Islet of Langerhans (tissue), 1 donor: Measurements from ENCODE around the gene MYPN.
"Not testable (repeated sequence)": the region's sequence is repeated elsewhere in the genome, so short reads cannot be mapped to it uniquely, and the experiment has no call there.

Experiments used
- FAIRE-seq: peaks from one replicate; lab custom pipeline; 2011; peaks lifted over from hg19 to GRCh38; lab: Jason Lieb, UNC

Gene MYPN

GRCh38 chr10:68176797-68177196 is 67.5 kb downstream of the MYPN start:
- no peak for FAIRE-seq

- FAIRE-seq, result no peak
Observed at GRCh38 chr10:68178592-68178991, 69.3 kb downstream of the MYPN start.

- no peak for FAIRE-seq
Observed at GRCh38 chr10:68179016-68179415, 69.7 kb downstream of the MYPN start.

- no peak for FAIRE-seq
Observed at GRCh38 chr10:68180490-68180889, 71.2 kb downstream of the MYPN start.

- no peak for FAIRE-seq
Observed at GRCh38 chr10:68184546-68184945, 75.3 kb downstream of the MYPN start.

- FAIRE-seq, result no peak
Observed at GRCh38 chr10:68185085-68185484, 75.8 kb downstream of the MYPN start.

- no peak for FAIRE-seq
Observed at GRCh38 chr10:68188835-68189234, 79.5 kb downstream of the MYPN start.

- no peak for FAIRE-seq
Observed at GRCh38 chr10:68192113-68192512, 82.8 kb downstream of the MYPN start.

- FAIRE-seq, result no peak
Observed at GRCh38 chr10:68194290-68194689, 85.0 kb downstream of the MYPN start.

GRCh38 chr10:68195776-68196175 is 86.5 kb downstream of the MYPN start:
- FAIRE-seq, result not testable (repeated sequence)

GRCh38 chr10:68196701-68197100 is 87.4 kb downstream of the MYPN start:
- FAIRE-seq, result no peak

GRCh38 chr10:68202960-68203353 is 93.7 kb downstream of the MYPN start:
- FAIRE-seq, result no peak

GRCh38 chr10:68208424-68209042 is 99.2 kb downstream of the MYPN start:
- FAIRE-seq, result no peak

- FAIRE-seq, result no peak
Observed at GRCh38 chr10:68211669-68212068, 102.4 kb downstream of the MYPN start.

- FAIRE-seq, result peak; percentile 95
Observed at GRCh38 chr10:68212721-68213352, 103.5 kb downstream of the MYPN start.

GRCh38 chr10:68218786-68219185 is 109.5 kb downstream of the MYPN start:
- FAIRE-seq, result no peak

- FAIRE-seq, result no peak
Observed at GRCh38 chr10:68221196-68221595, 111.9 kb downstream of the MYPN start.

GRCh38 chr10:68222391-68222790 is 113.1 kb downstream of the MYPN start:
- FAIRE-seq, result no peak

GRCh38 chr10:68223535-68224165 is 114.4 kb downstream of the MYPN start:
- no peak for FAIRE-seq

GRCh38 chr10:68224810-68225209 is 115.5 kb downstream of the MYPN start:
- no peak for FAIRE-seq

GRCh38 chr10:68230268-68230667 is 121.0 kb downstream of the MYPN start:
- no peak for FAIRE-seq

- no peak for FAIRE-seq
Observed at GRCh38 chr10:68231106-68231816, 122.0 kb downstream of the MYPN start.

GRCh38 chr10:68231817-68232251 is 122.5 kb downstream of the MYPN start, which contains the start of gene ATOH7:
Gene ATOH7 (minus strand): TSS chr10:68232113. CDS start chr10:68231677, 436 bp downstream.
- FAIRE-seq, result no peak
